Measurements from ENCODE around the gene CTNNA3.

Gene CTNNA3

GRCh38 chr10:67043041-67043440, 653.0 kb downstream of the CTNNA3 start:
- H3K27ac ChIP-seq (ENCODE audit: low read length) = no peak overlapping the region
- no peaks in the 10 kb centered on the region for H3K27me3 ChIP-seq (ENCODE audit: low read depth, low read length)
- H3K4me3 ChIP-seq (ENCODE audit: low read depth in 1 of 2, low read length in 2 of 2) = no peak overlapping the region
- H3K9me3 ChIP-seq (ENCODE audit: control insufficient read depth in 1 of 2, low read length in 2 of 2) = no peaks in the 10 kb centered on the region
- no peaks in the 10 kb centered on the region for H3K36me3 ChIP-seq (ENCODE audit: control insufficient read depth in 1 of 2, insufficient read depth in 2 of 2, low read length in 2 of 2)
- H3K4me1 ChIP-seq (ENCODE audit: control insufficient read depth in 1 of 2, insufficient read depth in 2 of 2, low read length in 2 of 2) = no peaks in the 10 kb centered on the region

GRCh38 chr10:67036808-67037207, 659.2 kb downstream of the CTNNA3 start:
- no peak overlapping the region for H3K27ac ChIP-seq (ENCODE audit: low read length)

GRCh38 chr10:67033878-67034277, 662.1 kb downstream of the CTNNA3 start:
- H3K4me3 ChIP-seq (ENCODE audit: low read depth in 1 of 2, low read length in 2 of 2) = no peak overlapping the region
- no peaks in the 10 kb centered on the region for H3K27me3 ChIP-seq (ENCODE audit: low read depth, low read length)
- H3K27ac ChIP-seq (ENCODE audit: low read length) = no peak overlapping the region
- H3K4me1 ChIP-seq (ENCODE audit: control insufficient read depth in 1 of 2, insufficient read depth in 2 of 2, low read length in 2 of 2) = no peaks in the 10 kb centered on the region
- no peaks in the 10 kb centered on the region for H3K36me3 ChIP-seq (ENCODE audit: control insufficient read depth in 1 of 2, insufficient read depth in 2 of 2, low read length in 2 of 2)
- H3K9me3 ChIP-seq (ENCODE audit: control insufficient read depth in 1 of 2, low read length in 2 of 2) = no peaks in the 10 kb centered on the region

More at GRCh38 chr10:67036808-67037207, 659.2 kb downstream of the CTNNA3 start:
- Histone ChIP-seq H3K27me3 (ENCODE audit: low read depth, low read length) (no peaks in the 10 kb centered on the region), H3K4me3 (ENCODE audit: low read depth in 1 of 2, low read length in 2 of 2) (no peak overlapping the region), H3K36me3 (ENCODE audit: control insufficient read depth in 1 of 2, insufficient read depth in 2 of 2, low read length in 2 of 2) (no peaks in the 10 kb centered on the region), H3K9me3 (ENCODE audit: control insufficient read depth in 1 of 2, low read length in 2 of 2) (no peaks in the 10 kb centered on the region), H3K4me1 (ENCODE audit: control insufficient read depth in 1 of 2, insufficient read depth in 2 of 2, low read length in 2 of 2) (no peaks in the 10 kb centered on the region)

DNA sequence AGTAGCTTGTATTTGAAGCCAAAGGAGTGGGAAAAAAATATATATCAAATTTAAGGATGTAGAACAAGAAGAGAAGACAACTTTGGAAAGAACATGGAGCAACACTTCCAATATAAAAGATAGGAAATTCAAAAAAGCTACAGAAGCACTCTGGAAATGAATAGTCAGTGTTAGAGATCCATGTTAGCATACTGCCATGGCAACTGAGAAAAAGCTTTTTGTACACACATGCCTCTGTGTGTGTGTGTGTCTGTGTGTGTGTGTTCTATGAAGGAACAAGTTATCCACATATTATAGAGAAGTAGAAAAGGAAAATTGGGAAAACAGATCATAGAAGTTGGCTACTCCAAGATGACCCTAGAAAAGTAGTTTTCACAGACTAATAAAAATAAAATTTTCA, 673.9 kb downstream of the CTNNA3 start:
- Histone ChIP-seq H3K27ac (ENCODE audit: low read length) (no peak overlapping the region), H3K36me3 (ENCODE audit: control insufficient read depth in 1 of 2, insufficient read depth in 2 of 2, low read length in 2 of 2) (no peaks in the 10 kb centered on the region), H3K4me3 (ENCODE audit: low read depth in 1 of 2, low read length in 2 of 2) (no peak overlapping the region)

DNA sequence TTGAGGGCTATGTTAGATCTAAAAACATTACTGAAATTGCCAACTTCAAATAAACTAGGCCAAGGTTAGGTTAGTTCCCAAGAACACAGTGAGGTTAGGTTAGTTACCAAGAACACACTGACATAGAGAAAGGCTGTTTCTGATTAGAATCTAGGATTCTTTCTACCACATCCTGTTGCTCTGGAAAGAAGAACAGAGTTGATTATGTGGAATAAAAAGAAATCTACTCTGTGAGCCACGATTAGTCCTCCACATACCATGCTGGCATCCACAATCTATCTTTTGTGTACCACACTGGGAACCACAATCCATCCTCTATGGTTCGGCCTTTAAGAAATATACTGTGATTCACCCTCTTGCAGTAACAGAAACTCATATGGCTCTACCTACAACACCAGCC, 678.8 kb downstream of the CTNNA3 start:
- Histone ChIP-seq H3K4me1 (ENCODE audit: control insufficient read depth in 1 of 2, insufficient read depth in 2 of 2, low read length in 2 of 2) (no peaks in the 10 kb centered on the region), H3K36me3 (ENCODE audit: control insufficient read depth in 1 of 2, insufficient read depth in 2 of 2, low read length in 2 of 2) (no peaks in the 10 kb centered on the region), H3K27me3 (ENCODE audit: low read depth, low read length) (no peaks in the 10 kb centered on the region), H3K27ac (ENCODE audit: low read length) (no peak overlapping the region), H3K4me3 (ENCODE audit: low read depth in 1 of 2, low read length in 2 of 2) (no peak overlapping the region), H3K9me3 (ENCODE audit: control insufficient read depth in 1 of 2, low read length in 2 of 2) (no peaks in the 10 kb centered on the region)

More for the DNA sequence above, 673.9 kb downstream of the CTNNA3 start:
- H3K4me1 ChIP-seq (ENCODE audit: control insufficient read depth in 1 of 2, insufficient read depth in 2 of 2, low read length in 2 of 2) = no peaks in the 10 kb centered on the region
- H3K9me3 ChIP-seq (ENCODE audit: control insufficient read depth in 1 of 2, low read length in 2 of 2) = no peaks in the 10 kb centered on the region
- no peaks in the 10 kb centered on the region for H3K27me3 ChIP-seq (ENCODE audit: low read depth, low read length)

- H3K9me3 ChIP-seq (ENCODE audit: control insufficient read depth in 1 of 2, low read length in 2 of 2) = no peaks in the 10 kb centered on the region
- no peaks in the 10 kb centered on the region for H3K27me3 ChIP-seq (ENCODE audit: low read depth, low read length)
- no peaks in the 10 kb centered on the region for H3K36me3 ChIP-seq (ENCODE audit: control insufficient read depth in 1 of 2, insufficient read depth in 2 of 2, low read length in 2 of 2)
- H3K4me3 ChIP-seq (ENCODE audit: low read depth in 1 of 2, low read length in 2 of 2) = no peak overlapping the region
- no peak overlapping the region for H3K27ac ChIP-seq (ENCODE audit: low read length)
- H3K4me1 ChIP-seq (ENCODE audit: control insufficient read depth in 1 of 2, insufficient read depth in 2 of 2, low read length in 2 of 2) = no peaks in the 10 kb centered on the region
These were observed 680.8 kb downstream of the CTNNA3 start for GRCh38 chr10:67015225-67015624.

- no peak overlapping the region for H3K27ac ChIP-seq (ENCODE audit: low read length)
- no peaks in the 10 kb centered on the region for H3K36me3 ChIP-seq (ENCODE audit: control insufficient read depth in 1 of 2, insufficient read depth in 2 of 2, low read length in 2 of 2)
- no peak overlapping the region for H3K4me3 ChIP-seq (ENCODE audit: low read depth in 1 of 2, low read length in 2 of 2)
- H3K9me3 ChIP-seq (ENCODE audit: control insufficient read depth in 1 of 2, low read length in 2 of 2) = no peaks in the 10 kb centered on the region
- H3K4me1 ChIP-seq (ENCODE audit: control insufficient read depth in 1 of 2, insufficient read depth in 2 of 2, low read length in 2 of 2) = no peaks in the 10 kb centered on the region
- no peaks in the 10 kb centered on the region for H3K27me3 ChIP-seq (ENCODE audit: low read depth, low read length)
These were observed 684.0 kb downstream of the CTNNA3 start for GRCh38 chr10:67011981-67012380.

DNA sequence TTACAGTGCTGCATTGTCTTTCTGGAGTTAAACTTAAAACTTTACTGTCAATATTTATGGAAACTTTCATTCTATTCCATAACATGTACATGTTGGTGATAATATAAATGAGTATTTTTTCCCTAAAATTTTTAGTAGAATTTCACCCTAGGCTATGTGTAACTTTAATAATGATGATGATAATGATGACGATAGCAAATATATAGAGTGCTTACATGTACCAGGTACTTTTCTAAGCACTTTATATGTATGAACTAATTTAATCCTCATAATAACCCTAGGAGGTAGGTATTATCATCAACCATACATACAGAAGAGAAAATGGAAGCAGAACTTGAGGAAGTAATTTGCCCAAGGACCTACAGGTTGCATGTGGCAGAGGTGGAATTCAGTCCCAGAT, 684.5 kb downstream of the CTNNA3 start:
- no peaks in the 10 kb centered on the region for H3K27me3 ChIP-seq (ENCODE audit: low read depth, low read length)
- no peak overlapping the region for H3K27ac ChIP-seq (ENCODE audit: low read length)
- H3K36me3 ChIP-seq (ENCODE audit: control insufficient read depth in 1 of 2, insufficient read depth in 2 of 2, low read length in 2 of 2) = no peaks in the 10 kb centered on the region
- no peak overlapping the region for H3K4me3 ChIP-seq (ENCODE audit: low read depth in 1 of 2, low read length in 2 of 2)
- H3K9me3 ChIP-seq (ENCODE audit: control insufficient read depth in 1 of 2, low read length in 2 of 2) = no peaks in the 10 kb centered on the region
- H3K4me1 ChIP-seq (ENCODE audit: control insufficient read depth in 1 of 2, insufficient read depth in 2 of 2, low read length in 2 of 2) = no peaks in the 10 kb centered on the region

DNA sequence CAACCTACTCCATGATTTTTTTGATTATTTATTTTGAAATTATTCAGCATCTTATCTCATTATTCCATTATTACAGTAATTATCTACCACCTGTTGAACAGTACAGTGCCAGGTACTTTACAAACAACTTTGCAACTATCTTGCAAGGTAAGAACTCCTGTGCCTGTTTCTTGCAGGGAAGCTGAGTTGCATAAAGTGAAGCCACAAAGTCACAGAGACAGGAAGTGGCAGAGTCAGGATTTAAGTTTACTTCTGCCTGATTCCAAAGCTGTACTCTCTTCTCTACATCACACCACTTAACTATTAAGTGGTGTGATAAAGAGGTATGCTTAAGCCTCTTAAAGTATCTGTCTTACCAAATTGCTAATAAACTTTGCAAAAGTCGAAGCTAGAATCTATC, 690.0 kb downstream of the CTNNA3 start:
- H3K4me3 ChIP-seq (ENCODE audit: low read depth in 1 of 2, low read length in 2 of 2) = no peak overlapping the region
- no peaks in the 10 kb centered on the region for H3K27me3 ChIP-seq (ENCODE audit: low read depth, low read length)
- H3K4me1 ChIP-seq (ENCODE audit: control insufficient read depth in 1 of 2, insufficient read depth in 2 of 2, low read length in 2 of 2) = no peaks in the 10 kb centered on the region
- no peak overlapping the region for H3K27ac ChIP-seq (ENCODE audit: low read length)
- no peaks in the 10 kb centered on the region for H3K9me3 ChIP-seq (ENCODE audit: control insufficient read depth in 1 of 2, low read length in 2 of 2)
- no peaks in the 10 kb centered on the region for H3K36me3 ChIP-seq (ENCODE audit: control insufficient read depth in 1 of 2, insufficient read depth in 2 of 2, low read length in 2 of 2)

GRCh38 chr10:67004690-67005089, 691.3 kb downstream of the CTNNA3 start:
- H3K4me3 ChIP-seq (ENCODE audit: low read depth in 1 of 2, low read length in 2 of 2) = no peak overlapping the region
- H3K36me3 ChIP-seq (ENCODE audit: control insufficient read depth in 1 of 2, insufficient read depth in 2 of 2, low read length in 2 of 2) = no peaks in the 10 kb centered on the region
- no peaks in the 10 kb centered on the region for H3K27me3 ChIP-seq (ENCODE audit: low read depth, low read length)
- no peaks in the 10 kb centered on the region for H3K9me3 ChIP-seq (ENCODE audit: control insufficient read depth in 1 of 2, low read length in 2 of 2)
- H3K4me1 ChIP-seq (ENCODE audit: control insufficient read depth in 1 of 2, insufficient read depth in 2 of 2, low read length in 2 of 2) = peaks cover 0 to 5% of the 10 kb centered on the region in 2 donors
- H3K27ac ChIP-seq (ENCODE audit: low read length) = no peak overlapping the region

DNA sequence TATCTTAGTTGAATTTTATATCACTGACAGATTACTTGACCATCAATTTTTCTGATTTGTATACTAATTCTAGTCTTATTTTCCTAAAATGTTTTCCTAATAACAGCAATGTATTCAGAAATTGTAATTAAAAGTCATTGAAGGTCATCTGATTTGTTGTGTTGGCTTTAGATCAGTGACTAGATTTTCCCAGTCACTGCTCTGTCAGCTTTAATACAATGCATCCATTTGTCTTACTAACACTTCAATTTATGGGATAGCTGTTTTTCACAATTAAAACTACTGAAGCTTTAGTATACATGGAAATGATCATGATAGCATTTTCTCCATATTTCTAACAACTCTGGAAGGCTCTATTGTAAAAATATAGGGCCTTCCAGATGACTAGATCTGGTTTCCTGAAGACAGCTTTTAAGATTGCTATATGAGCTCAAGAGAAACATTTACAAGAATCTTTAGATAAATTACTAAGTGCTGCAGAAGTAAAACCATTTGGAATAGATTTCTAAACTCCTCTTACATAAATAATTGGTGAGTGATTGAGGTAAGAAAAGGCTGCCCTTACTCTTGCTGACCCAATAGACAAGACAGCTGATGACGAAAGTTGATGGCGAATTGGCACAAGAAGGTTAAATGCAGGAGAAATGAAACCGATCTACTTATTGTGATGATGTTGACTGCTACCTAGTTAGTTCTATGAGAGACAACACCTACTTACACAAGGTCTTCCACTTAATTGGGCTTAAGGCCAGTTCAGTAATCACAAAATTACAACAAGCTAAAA, 696.0 kb downstream of the CTNNA3 start:
- Histone ChIP-seq H3K36me3 (ENCODE audit: control insufficient read depth in 1 of 2, insufficient read depth in 2 of 2, low read length in 2 of 2) (no peaks in the 10 kb centered on the region), H3K4me3 (ENCODE audit: low read depth in 1 of 2, low read length in 2 of 2) (no peak overlapping the region), H3K27me3 (ENCODE audit: low read depth, low read length) (no peaks in the 10 kb centered on the region), H3K4me1 (ENCODE audit: control insufficient read depth in 1 of 2, insufficient read depth in 2 of 2, low read length in 2 of 2) (peaks cover 0 to 17% of the 10 kb centered on the region in 2 donors), H3K9me3 (ENCODE audit: control insufficient read depth in 1 of 2, low read length in 2 of 2) (no peaks in the 10 kb centered on the region), H3K27ac (ENCODE audit: low read length) (no peak overlapping the region)

DNA sequence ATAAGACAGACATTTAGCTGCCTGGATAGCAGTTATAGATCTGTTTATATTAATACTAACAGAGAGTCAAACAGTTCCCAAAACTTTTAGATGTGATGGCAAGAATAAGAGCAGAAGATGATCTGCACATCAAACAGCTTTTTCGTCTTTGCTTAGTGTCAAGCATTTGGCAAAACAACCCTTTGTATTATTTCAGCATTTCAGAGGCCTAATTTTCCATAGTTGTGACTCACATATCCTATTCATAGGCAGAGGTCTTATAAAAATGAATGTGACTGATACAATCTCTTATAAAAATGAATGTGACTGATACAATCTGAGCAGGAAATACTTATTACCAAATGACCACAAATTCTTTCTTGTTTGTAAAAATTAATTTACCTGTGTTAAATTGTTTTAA, 699.0 kb downstream of the CTNNA3 start:
- no peak overlapping the region for H3K27ac ChIP-seq (ENCODE audit: low read length)
- no peaks in the 10 kb centered on the region for H3K36me3 ChIP-seq (ENCODE audit: control insufficient read depth in 1 of 2, insufficient read depth in 2 of 2, low read length in 2 of 2)
- H3K27me3 ChIP-seq (ENCODE audit: low read depth, low read length) = no peaks in the 10 kb centered on the region
- no peak overlapping the region for H3K4me3 ChIP-seq (ENCODE audit: low read depth in 1 of 2, low read length in 2 of 2)
- peaks cover 0 to 17% of the 10 kb centered on the region in 2 donors for H3K4me1 ChIP-seq (ENCODE audit: control insufficient read depth in 1 of 2, insufficient read depth in 2 of 2, low read length in 2 of 2)
- no peaks in the 10 kb centered on the region for H3K9me3 ChIP-seq (ENCODE audit: control insufficient read depth in 1 of 2, low read length in 2 of 2)

Measured in muscle layer of duodenum (tissue), 2 donors.